KMS-11 (cell line): Measurements from ENCODE around the gene CCDC88A.

Experiments used
- H2AFZ ChIP-seq: fragments of 200-600 bp; sonication (generic); 2 replicates; pipeline ENCODE4 v1.6.1; 2016; ENCODE audit warnings: antibody characterized with exemption, mixed run types, low read depth
- H3K27ac ChIP-seq: fragments of 200-600 bp; sonication (generic); 2 replicates; pipeline ENCODE4 v1.6.1; 2016; ENCODE audit warnings: mild to moderate bottlenecking, mixed run types
- H3K27me3 ChIP-seq: fragments of 200-600 bp; sonication (generic); 2 replicates; pipeline ENCODE4 v1.6.1; 2017; ENCODE audit warnings: mild to moderate bottlenecking, low read depth, mixed run types, moderate library complexity; ENCODE audit not compliant: insufficient read depth
- H3K36me3 ChIP-seq: fragments of 200-600 bp; sonication (generic); 2 replicates; pipeline ENCODE4 v1.6.1; 2017; ENCODE audit warnings: mild to moderate bottlenecking, mixed run types; ENCODE audit not compliant: insufficient read depth
- H3K4me1 ChIP-seq: fragments of 200-600 bp; sonication (generic); 2 replicates; pipeline ENCODE4 v1.6.1; 2016; ENCODE audit warnings: mild to moderate bottlenecking, low read depth, mixed run types; ENCODE audit not compliant: poor library complexity, severe bottlenecking
- H3K4me2 ChIP-seq: fragments of 200-600 bp; sonication (generic); 2 replicates; pipeline ENCODE4 v1.7.0; 2016; ENCODE audit warnings: mild to moderate bottlenecking, mixed run types
- H3K4me3 ChIP-seq: fragments of 200-600 bp; sonication (generic); IDR thresholded peaks from 2 replicates; pipeline ENCODE4 v1.6.1; 2017; ENCODE audit warnings: low read depth, low read length, mixed read lengths; ENCODE audit not compliant: insufficient read depth
- H3K79me2 ChIP-seq: fragments of 200-600 bp; sonication (generic); 2 replicates; pipeline ENCODE4 v1.6.1; 2016; ENCODE audit warnings: low read depth, mixed run types; ENCODE audit not compliant: insufficient read depth
- H3K9ac ChIP-seq: fragments of 200-600 bp; sonication (generic); 2 replicates; pipeline ENCODE4 v1.6.1; 2016; ENCODE audit warnings: mild to moderate bottlenecking, mixed run types
- H4K20me1 ChIP-seq: fragments of 200-600 bp; sonication (generic); 2 replicates; pipeline ENCODE4 v1.6.1; 2016; ENCODE audit warnings: mild to moderate bottlenecking, mixed run types; ENCODE audit not compliant: insufficient read depth
- TF ChIP-seq, protein P1 (sequence below): fragments of 200-600 bp; sonication (generic); conservative IDR thresholded peaks from 2 replicates; pipeline ENCODE4 v1.6.1; 2017; ENCODE audit warnings: low read depth, mild to moderate bottlenecking, antibody characterized with exemption, low read length, moderate library complexity, mixed read lengths

CCDC88A gene

DNA sequence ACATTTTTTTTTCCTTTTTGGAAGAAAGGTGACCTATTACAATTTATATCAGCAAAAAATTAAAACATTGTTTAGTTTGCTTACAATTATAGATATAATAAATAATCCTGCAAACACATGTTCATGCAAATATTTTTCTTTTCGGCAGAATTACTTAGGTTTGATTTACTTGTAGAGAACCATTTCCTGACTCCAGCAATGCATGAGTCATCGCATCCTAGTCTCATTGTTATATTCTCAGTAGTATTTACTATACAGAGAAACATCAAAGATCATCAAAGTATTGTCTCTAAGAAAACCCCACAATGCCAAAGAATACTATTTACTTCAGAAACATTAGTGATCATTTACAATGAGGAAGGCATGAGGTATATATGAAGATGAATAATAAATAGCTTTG, 110.2 kb downstream of the CCDC88A start:
- no peak overlapping the region for H3K9ac ChIP-seq
- no peaks in the 10 kb centered on the region for H3K36me3 ChIP-seq
- no peak overlapping the region for H2AFZ ChIP-seq
- H3K27me3 ChIP-seq = no peaks in the 10 kb centered on the region
- no peak overlapping the region for H3K4me3 ChIP-seq
- TF ChIP-seq, protein P1, sequence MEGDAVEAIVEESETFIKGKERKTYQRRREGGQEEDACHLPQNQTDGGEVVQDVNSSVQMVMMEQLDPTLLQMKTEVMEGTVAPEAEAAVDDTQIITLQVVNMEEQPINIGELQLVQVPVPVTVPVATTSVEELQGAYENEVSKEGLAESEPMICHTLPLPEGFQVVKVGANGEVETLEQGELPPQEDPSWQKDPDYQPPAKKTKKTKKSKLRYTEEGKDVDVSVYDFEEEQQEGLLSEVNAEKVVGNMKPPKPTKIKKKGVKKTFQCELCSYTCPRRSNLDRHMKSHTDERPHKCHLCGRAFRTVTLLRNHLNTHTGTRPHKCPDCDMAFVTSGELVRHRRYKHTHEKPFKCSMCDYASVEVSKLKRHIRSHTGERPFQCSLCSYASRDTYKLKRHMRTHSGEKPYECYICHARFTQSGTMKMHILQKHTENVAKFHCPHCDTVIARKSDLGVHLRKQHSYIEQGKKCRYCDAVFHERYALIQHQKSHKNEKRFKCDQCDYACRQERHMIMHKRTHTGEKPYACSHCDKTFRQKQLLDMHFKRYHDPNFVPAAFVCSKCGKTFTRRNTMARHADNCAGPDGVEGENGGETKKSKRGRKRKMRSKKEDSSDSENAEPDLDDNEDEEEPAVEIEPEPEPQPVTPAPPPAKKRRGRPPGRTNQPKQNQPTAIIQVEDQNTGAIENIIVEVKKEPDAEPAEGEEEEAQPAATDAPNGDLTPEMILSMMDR = no peak
- no peaks in the 10 kb centered on the region for H3K79me2 ChIP-seq
- no peaks in the 10 kb centered on the region for H4K20me1 ChIP-seq
- no peak overlapping the region for H3K4me2 ChIP-seq
- H3K4me1 ChIP-seq = no peaks in the 10 kb centered on the region
- no peak overlapping the region for H3K27ac ChIP-seq

DNA sequence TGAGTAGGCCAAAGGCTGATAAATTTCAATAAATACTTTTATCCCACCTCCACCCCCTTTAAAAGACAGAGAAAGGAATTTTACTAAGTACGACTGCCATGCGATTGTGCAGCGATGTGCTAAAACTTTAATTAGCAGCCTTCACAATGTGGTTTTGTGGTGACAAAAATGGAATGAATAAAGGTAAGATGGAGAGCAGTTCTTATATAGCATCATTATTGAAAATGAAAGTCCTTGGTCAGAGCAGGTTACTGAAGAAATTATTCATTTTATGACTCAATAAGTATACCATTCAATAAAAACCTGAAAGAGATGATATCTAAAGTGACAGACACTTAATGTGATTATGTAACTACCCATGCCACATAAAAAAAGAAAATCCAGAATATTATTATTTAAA, 117.4 kb downstream of the CCDC88A start:
- Histone ChIP-seq H3K36me3 (no peaks in the 10 kb centered on the region), H3K4me1 (peaks cover 12% of the 10 kb centered on the region), H3K9ac (no peak overlapping the region), H3K79me2 (no peaks in the 10 kb centered on the region), H3K27ac (no peak overlapping the region), H3K27me3 (no peaks in the 10 kb centered on the region), H3K4me3 (no peak overlapping the region), H3K4me2 (no peak overlapping the region), H2AFZ (no peak overlapping the region), H4K20me1 (no peaks in the 10 kb centered on the region)
- TF ChIP-seq, protein P1 = no peak

DNA sequence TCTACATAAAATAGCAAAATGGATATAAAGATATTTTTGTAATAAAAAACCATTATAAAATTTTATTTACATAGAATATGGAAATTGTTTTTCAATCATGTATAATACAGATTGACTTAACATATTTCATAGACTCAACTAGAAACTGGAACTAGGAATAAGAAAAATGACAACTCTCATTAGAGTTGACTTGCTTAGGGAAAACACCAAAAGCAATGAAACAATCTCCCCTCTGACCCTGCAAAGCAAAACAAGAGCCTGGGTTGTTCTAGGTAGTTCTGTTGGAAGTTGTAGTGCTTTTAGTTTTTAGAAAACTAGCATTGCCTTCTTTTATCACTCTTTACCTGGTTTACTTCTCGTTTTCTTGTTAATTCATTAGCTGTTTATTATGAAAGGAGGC, 118.4 kb downstream of the CCDC88A start:
- H3K27ac ChIP-seq = no peak overlapping the region
- H3K4me2 ChIP-seq = no peak overlapping the region
- H3K79me2 ChIP-seq = no peaks in the 10 kb centered on the region
- no peak overlapping the region for H3K9ac ChIP-seq
- TF ChIP-seq, protein P1 = no peak
- no peak overlapping the region for H3K4me3 ChIP-seq
- H3K36me3 ChIP-seq = no peaks in the 10 kb centered on the region
- H2AFZ ChIP-seq = no peak overlapping the region
- H4K20me1 ChIP-seq = no peaks in the 10 kb centered on the region
- peaks cover 16% of the 10 kb centered on the region for H3K4me1 ChIP-seq
- no peaks in the 10 kb centered on the region for H3K27me3 ChIP-seq

DNA sequence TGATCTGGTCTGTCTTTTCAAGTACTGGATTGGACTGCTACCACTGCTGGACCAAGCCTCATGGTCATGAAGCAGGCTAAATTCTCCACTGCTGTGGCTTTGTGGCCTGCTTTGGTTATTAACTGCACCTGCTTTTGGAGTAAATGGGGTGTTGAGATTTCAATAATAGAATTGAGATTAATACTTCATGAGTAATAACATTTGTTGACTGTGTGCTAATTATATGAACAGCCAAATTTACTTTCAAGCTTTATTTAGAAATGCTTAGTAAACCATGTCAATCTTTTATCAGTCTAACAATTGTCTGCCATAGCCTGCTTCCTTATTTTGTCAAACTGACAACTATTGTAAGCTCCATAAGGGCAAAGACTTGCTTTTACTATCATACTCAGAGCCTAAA, 123.3 kb downstream of the CCDC88A start:
- H3K27me3 ChIP-seq = no peaks in the 10 kb centered on the region
- H3K27ac ChIP-seq = no peak overlapping the region
- H3K4me1 ChIP-seq = peaks cover 5% of the 10 kb centered on the region
- H3K79me2 ChIP-seq = no peaks in the 10 kb centered on the region
- no peak overlapping the region for H3K9ac ChIP-seq
- H2AFZ ChIP-seq = no peak overlapping the region
- TF ChIP-seq, protein P1 = no peak
- H3K36me3 ChIP-seq = no peaks in the 10 kb centered on the region
- H3K4me3 ChIP-seq = no peak overlapping the region
- no peak overlapping the region for H3K4me2 ChIP-seq
- H4K20me1 ChIP-seq = no peaks in the 10 kb centered on the region
